A549 (cell line): Measurements from ENCODE around the gene ADGRL1. TPM values are rescaled to one million over a fixed set of nuclear protein-coding genes. Genes with fewer than 3 reads are reported as not detected.

ENCODE experiments used
- ATAC-seq, 2 experiments: fragments of 200-7000 bp in 1 of 2; fragments of >200 bp in 1 of 2; cut with Nextera tagmentation in 1 of 2; cut with Tn5 transposase in 1 of 2; 3 replicates each; pipeline versions ENCODE4 v1.8.0 to v1.9.1; 2018 to 2020; ENCODE audit warnings: mild to moderate bottlenecking in 1 of 2, moderate library complexity in 1 of 2
- CTCF ChIA-PET: fragments of 300-600 bp; sonication (Branson Sonifier 250); formaldehyde crosslinking; extraction: SDS; loops from one replicate; lab custom pipeline; 2021; ENCODE audit warnings: antibody characterized with exemption, inconsistent platforms; lab: Yijun Ruan, JAX
- POLR2A ChIA-PET: fragments of 350-600 bp; formaldehyde crosslinking; extraction: SDS; loops from one replicate; lab custom pipeline; 2021; ENCODE audit warnings: antibody characterized with exemption, inconsistent platforms; lab: Yijun Ruan, JAX
- DNase-seq, 2 experiments: peaks; one replicate each; pipeline versions ENCODE4 v3.0.0 to v3.0.0-alpha.2; 2011 to 2016; ENCODE audit warnings: low read depth in 1 of 2, low spot score in 1 of 2
- FAIRE-seq: peaks from 2 replicates; lab custom pipeline; 2011; peaks lifted over from hg19 to GRCh38; lab: Jason Lieb, UNC
- H3K27ac ChIP-seq, 2 experiments: fragments of >200 bp; sonication (Bioruptor Twin); formaldehyde crosslinking; 3 replicates each; pipeline ENCODE4 v1.5.1; 2016 to 2017
- H3K4me1 ChIP-seq: fragments of >200 bp; sonication (Bioruptor Twin); formaldehyde crosslinking; 3 replicates; pipeline ENCODE4 v1.6.1; 2016
- H3K4me2 ChIP-seq: fragments of >200 bp; sonication (Bioruptor Twin); formaldehyde crosslinking; 3 replicates; pipeline ENCODE4 v1.6.1; 2016
- H3K4me3 ChIP-seq: fragments of >200 bp; sonication (Bioruptor Twin); formaldehyde crosslinking; 3 replicates; pipeline ENCODE4 v1.5.1; 2016
- H3K9me3 ChIP-seq: fragments of >200 bp; sonication (Bioruptor Twin); formaldehyde crosslinking; 3 replicates; pipeline ENCODE4 v1.6.1; 2016
- BHLHE40 ChIP-seq: IDR thresholded peaks from 2 replicates; pipeline ENCODE4 v1.6.1; 2012; ENCODE audit warnings: low read depth, low read length, inconsistent platforms
- CHD4 ChIP-seq: fragments of 200-600 bp; sonication (generic); IDR thresholded peaks from 2 replicates; pipeline ENCODE4 v1.6.1; 2016; ENCODE audit warnings: antibody characterized with exemption, mild to moderate bottlenecking, borderline replicate concordance
- EHMT2 ChIP-seq: fragments of 200-600 bp; sonication (generic); IDR thresholded peaks from 2 replicates; pipeline ENCODE4 v1.6.1; 2016; ENCODE audit warnings: antibody characterized with exemption, low read depth, mild to moderate bottlenecking, moderate library complexity
- ELK1 ChIP-seq: fragments of 150-350 bp; IDR thresholded peaks from 2 replicates; pipeline ENCODE4 v1.6.1; 2014; ENCODE audit warnings: low read depth, mild to moderate bottlenecking, low read length
- EP300 ChIP-seq, 2 experiments: fragments of >200 bp; sonication (Bioruptor Twin); formaldehyde crosslinking; IDR thresholded peaks; 2 replicates in 1 of 2; 3 replicates in 1 of 2; pipeline ENCODE4 v1.6.1; 2016 to 2017
- FOSB ChIP-seq: fragments of 250-450 bp; sonication (Bioruptor Pico); IDR thresholded peaks from 2 replicates; pipeline ENCODE4 v1.5.0; 2020; ENCODE audit warnings: mild to moderate bottlenecking, moderate library complexity
- GATA3 ChIP-seq: IDR thresholded peaks from 2 replicates; pipeline ENCODE4 v1.6.1; 2012; ENCODE audit warnings: borderline replicate concordance
- HDAC2 ChIP-seq: fragments of 200-600 bp; sonication (generic); IDR thresholded peaks from 2 replicates; pipeline ENCODE4 v1.6.1; 2016
- HES2 ChIP-seq: fragments of >200 bp; sonication (Bioruptor Twin); formaldehyde crosslinking; IDR thresholded peaks from 2 replicates; pipeline ENCODE4 v1.6.1; 2016
- HEYL ChIP-seq: fragments of 250-450 bp; sonication (Bioruptor Pico); IDR thresholded peaks from 2 replicates; pipeline ENCODE4 v1.8.0; 2021; ENCODE audit warnings: mild to moderate bottlenecking, moderate library complexity
- HOXB5 ChIP-seq: fragments of 250-450 bp; sonication (Bioruptor Pico); IDR thresholded peaks from 2 replicates; pipeline ENCODE4 v1.5.0; 2020; ENCODE audit warnings: mild to moderate bottlenecking, moderate library complexity
- JUNB ChIP-seq: fragments of >200 bp; sonication (Bioruptor Twin); formaldehyde crosslinking; IDR thresholded peaks from 2 replicates; pipeline ENCODE4 v1.6.1; 2016
- MAFK ChIP-seq: fragments of 450-650 bp; IDR thresholded peaks from 2 replicates; pipeline ENCODE4 v1.6.1; 2014; ENCODE audit not compliant: partially characterized antibody
- MAZ ChIP-seq: fragments of 150-350 bp; IDR thresholded peaks from 2 replicates; pipeline ENCODE4 v1.6.1; 2014; ENCODE audit warnings: antibody characterized with exemption, low read depth, low read length, borderline replicate concordance
- NFE2L2 ChIP-seq: fragments of 150-350 bp; conservative IDR thresholded peaks from 2 replicates; pipeline ENCODE4 v1.6.1; 2014; ENCODE audit warnings: low read length
- NPAS2 ChIP-seq: fragments of 250-450 bp; sonication (Bioruptor Pico); IDR thresholded peaks from 2 replicates; pipeline ENCODE4 v1.8.0; 2022; ENCODE audit warnings: mild to moderate bottlenecking, moderate library complexity, borderline replicate concordance
- NR3C1 ChIP-seq: fragments of >200 bp; sonication (Bioruptor Twin); formaldehyde crosslinking; IDR thresholded peaks from 3 replicates; pipeline ENCODE4 v1.6.1; 2017
- PBX3 ChIP-seq: IDR thresholded peaks from 2 replicates; pipeline ENCODE4 v1.6.1; 2012
- PHF8 ChIP-seq: fragments of 200-600 bp; sonication (generic); IDR thresholded peaks from 2 replicates; pipeline ENCODE4 v1.6.1; 2016; ENCODE audit warnings: low read depth, mild to moderate bottlenecking, antibody characterized with exemption, moderate library complexity, borderline replicate concordance
- RAD21 ChIP-seq, 2 experiments: fragments of >200 bp in 1 of 2; sonication (Bioruptor Twin) in 1 of 2; formaldehyde crosslinking in 1 of 2; IDR thresholded peaks in 1 of 2; conservative IDR thresholded peaks in 1 of 2; 2 replicates in 1 of 2; 3 replicates in 1 of 2; pipeline ENCODE4 v1.6.1; 2012 to 2018; ENCODE audit warnings: inconsistent platforms in 1 of 2
- RFX5 ChIP-seq: fragments of 450-650 bp; IDR thresholded peaks from 2 replicates; pipeline ENCODE4 v1.7.1; 2014; ENCODE audit warnings: antibody characterized with exemption, mild to moderate bottlenecking, moderate library complexity
- RNF2 ChIP-seq: fragments of 200-600 bp; sonication (generic); IDR thresholded peaks from 2 replicates; pipeline ENCODE4 v1.6.1; 2016; ENCODE audit warnings: low read depth, mild to moderate bottlenecking, antibody characterized with exemption, moderate library complexity, borderline replicate concordance
- SREBF2 ChIP-seq: fragments of 450-650 bp; IDR thresholded peaks from 2 replicates; pipeline ENCODE4 v1.6.1; 2014; ENCODE audit warnings: mild to moderate bottlenecking, moderate library complexity
- TFCP2L1 ChIP-seq: fragments of 250-450 bp; sonication (Bioruptor Pico); IDR thresholded peaks from 2 replicates; pipeline ENCODE4 v1.5.0; 2021; ENCODE audit warnings: mild to moderate bottlenecking
- USF2 ChIP-seq: fragments of 450-650 bp; IDR thresholded peaks from 2 replicates; pipeline ENCODE4 v1.6.1; 2014; ENCODE audit warnings: antibody characterized with exemption
- ZNF302 ChIP-seq: fragments of 250-450 bp; sonication (Bioruptor Pico); IDR thresholded peaks from 2 replicates; pipeline ENCODE4 v1.9.0; 2021; ENCODE audit warnings: inconsistent platforms, mild to moderate bottlenecking, moderate library complexity
- ZSCAN20 ChIP-seq: fragments of 250-450 bp; sonication (Bioruptor Pico); IDR thresholded peaks from 2 replicates; pipeline ENCODE4 v1.8.0; 2022; ENCODE audit warnings: mild to moderate bottlenecking, moderate library complexity
- WGBS: methylation state at CpG from one replicate; pipeline ENCODE4 v1.1.6; 2017; ENCODE audit errors: missing lambda C conversion rate; 5-methylcytosine and 5-hydroxymethylcytosine counted together
- polyA plus RNA-seq, 4 experiments: library from polyadenylated mRNA; depleted of rRNA in 3 of 4; stranded (reverse); fragments of >200 nt; fragmentation: RNase III in 1 of 4; extraction: RNeasy Plus Mini Kit Qiagen cat#74134 plus additional on column Dnase treatment in 1 of 4; gene quantifications; 2 replicates in 3 of 4; 3 replicates in 1 of 4; pipeline ENCODE4 v1.2.3, GENCODE V29; 2011 to 2017

Gene ADGRL1
- polyA plus RNA-seq, 2 of the 4 experiments (the other 2 are of a cell fraction): 3.9 to 6.0 TPM

GRCh38 chr19:14177496-14178074, 28.4 kb downstream of the ADGRL1 start:
- Histone ChIP-seq H3K4me3 (no peak overlapping the region), H3K4me2 (no peak overlapping the region), H3K9me3 (no peaks in the 10 kb centered on the region), H3K4me1 (no peaks in the 10 kb centered on the region), H3K27ac (no peak overlapping the region)
- WGBS: 91% methylated on average over 5 of the region's 23 CpGs
- TF ChIP-seq HEYL (CRISPR knock-in tag) (no peak), ZNF302 (CRISPR knock-in tag) (no peak), EHMT2 (no peak), MAZ (no peak), TFCP2L1 (CRISPR knock-in tag) (no peak), PHF8 (no peak), RNF2 (no peak), PBX3 (no peak), NFE2L2 (no peak), ZSCAN20 (no peak), ELK1 (no peak), CHD4 (no peak), BHLHE40 (no peak), HDAC2 (no peak), HES2 (no peak), GATA3 (no peak), NPAS2 (CRISPR knock-in tag) (no peak), SREBF2 (no peak), NR3C1 (no peak)
- ChIA-PET POLR2A (no interaction called here), CTCF (no interaction called here)
- DNase-seq (no peak), FAIRE-seq (no peak), ATAC-seq (no peak)

GRCh38 chr19:14175351-14175792, 30.6 kb downstream of the ADGRL1 start:
- DNase-seq (no peak), FAIRE-seq (no peak), ATAC-seq (no peak)
- H3K4me3 ChIP-seq: no peak overlapping the region
- 89% methylated on average over 6 of the region's 6 CpGs for WGBS
- H3K27ac ChIP-seq: no peak overlapping the region
- H3K4me2 ChIP-seq: no peak overlapping the region
- H3K4me1 ChIP-seq: no peaks in the 10 kb centered on the region
- CTCF ChIA-PET: interaction anchor here (1.0 kb wide), 1 partner anchor 17 kb away, joined by 3 read pairs; no protein-coding TSS in a partner anchor
- TF ChIP-seq USF2: no peak
- TF ChIP-seq, all 56 proteins: peak for 0
- H3K9me3 ChIP-seq: no peaks in the 10 kb centered on the region
- POLR2A ChIA-PET: no interaction called here

- 92% methylated on average over 8 of the region's 9 CpGs for whole genome bisulfite sequencing
- ATAC-seq: no peak
- TF ChIP-seq EP300 (IDR thresholded peaks at IDR 0.05) (no peak), RAD21 (conservative IDR thresholded peaks at IDR 0.05 in 1 of 2, IDR thresholded peaks at IDR 0.05 in 1 of 2) (no peak), USF2 (no peak), NFE2L2 (no peak), CHD4 (no peak), PBX3 (no peak), FOSB (CRISPR knock-in tag) (no peak), JUNB (no peak), HOXB5 (CRISPR knock-in tag) (no peak), MAFK (no peak), RFX5 (no peak)
Measured at GRCh38 chr19:14174883-14175282, 31.1 kb downstream of the ADGRL1 start.

More at GRCh38 chr19:14174883-14175282, 31.1 kb downstream of the ADGRL1 start:
- POLR2A ChIA-PET: no interaction called here
- Histone ChIP-seq H3K4me1 (no peaks in the 10 kb centered on the region), H3K9me3 (no peaks in the 10 kb centered on the region), H3K4me2 (no peak overlapping the region), H3K27ac (no peak overlapping the region), H3K4me3 (no peak overlapping the region)
- FAIRE-seq (no peak), DNase-seq (no peak)
- CTCF ChIA-PET: interaction anchor here (0.7 kb wide), 1 partner anchor 25 kb away, joined by 3 read pairs; no protein-coding TSS in a partner anchor
